Liver (tissue), 9 donors: ENCODE data around the gene TNS4. TPM values are rescaled to one million over a fixed set of nuclear protein-coding genes. Genes with fewer than 3 reads are reported as not detected.

Experiments used
- DNase-seq: peaks from one replicate; pipeline ENCODE4 v3.0.0-alpha.2; 2017; ENCODE audit warnings: low spot score
- H3K27ac ChIP-seq, 2 donors: one replicate each; pipeline ENCODE4 v1.7.0; 2013; ENCODE audit warnings: inconsistent platforms in 2 of 2, low read length in 2 of 2, control low read depth in 1 of 2, low read depth in 1 of 2, mild to moderate bottlenecking in 1 of 2
- H3K27me3 ChIP-seq, 4 donors: one replicate each; pipeline versions ENCODE4 v1.6.1 to v1.7.0; 2013; ENCODE audit warnings: low read length in 3 of 4, inconsistent platforms in 1 of 4, mild to moderate bottlenecking in 1 of 4, moderate library complexity in 1 of 4; ENCODE audit not compliant: control insufficient read depth in 4 of 4, insufficient read depth in 4 of 4
- H3K36me3 ChIP-seq, 4 donors: one replicate each; pipeline versions ENCODE4 v1.6.1 to v1.7.0; 2013; ENCODE audit warnings: low read length in 3 of 4, mild to moderate bottlenecking in 3 of 4, low read depth in 1 of 4, moderate library complexity in 1 of 4; ENCODE audit not compliant: control insufficient read depth in 4 of 4, insufficient read depth in 3 of 4
- H3K4me1 ChIP-seq, 4 donors: one replicate each; pipeline versions ENCODE4 v1.6.1 to v1.7.0; 2013; ENCODE audit warnings: low read length in 3 of 4, mild to moderate bottlenecking in 3 of 4, moderate library complexity in 1 of 4; ENCODE audit not compliant: control insufficient read depth in 4 of 4, insufficient read depth in 4 of 4
- H3K4me3 ChIP-seq, 3 donors: one replicate each; pipeline versions ENCODE4 v1.6.1 to v1.7.0; 2013; ENCODE audit warnings: low read length in 3 of 3, control low read depth in 1 of 3, low read depth in 1 of 3, mild to moderate bottlenecking in 1 of 3
- H3K9ac ChIP-seq, 2 donors: one replicate each; pipeline ENCODE4 v1.7.0; 2013; ENCODE audit warnings: low read length in 2 of 2, mild to moderate bottlenecking in 2 of 2, moderate library complexity in 2 of 2, control low read depth in 1 of 2, low read depth in 1 of 2
- H3K9me3 ChIP-seq, 4 donors: one replicate each; pipeline versions ENCODE4 v1.6.1 to v1.7.0; 2013; ENCODE audit warnings: low read length in 3 of 4; ENCODE audit not compliant: control insufficient read depth in 4 of 4
- EGR1 ChIP-seq, 2 donors: IDR thresholded peaks; 2 replicates each; pipeline ENCODE4 v1.6.1; 2016 to 2018; ENCODE audit warnings: antibody characterized with exemption in 2 of 2, low read depth in 2 of 2
- FOXA2 ChIP-seq: IDR thresholded peaks from 2 replicates; pipeline ENCODE4 v1.6.1; 2016; ENCODE audit warnings: antibody characterized with exemption
- JUND ChIP-seq, 2 donors: IDR thresholded peaks; 2 replicates each; pipeline ENCODE4 v1.6.1; 2016; ENCODE audit warnings: antibody characterized with exemption in 2 of 2
- MAX ChIP-seq: IDR thresholded peaks from 2 replicates; pipeline ENCODE4 v1.6.1; 2016; ENCODE audit warnings: antibody characterized with exemption
- NR2F2 ChIP-seq: IDR thresholded peaks from 2 replicates; pipeline ENCODE4 v1.6.1; 2016; ENCODE audit warnings: antibody characterized with exemption
- RAD21 ChIP-seq, 2 donors: IDR thresholded peaks; 2 replicates each; pipeline ENCODE4 v1.6.1; 2016; ENCODE audit warnings: antibody characterized with exemption in 2 of 2, mild to moderate bottlenecking in 2 of 2
- REST ChIP-seq: IDR thresholded peaks from 2 replicates; pipeline ENCODE4 v1.6.1; 2016; ENCODE audit warnings: antibody characterized with exemption, mild to moderate bottlenecking
- RXRA ChIP-seq, 2 donors: IDR thresholded peaks; 2 replicates each; pipeline ENCODE4 v1.6.1; 2017 to 2018; ENCODE audit warnings: antibody characterized with exemption in 2 of 2, mild to moderate bottlenecking in 1 of 2
- SP1 ChIP-seq: IDR thresholded peaks from 2 replicates; pipeline ENCODE4 v1.6.1; 2018; ENCODE audit warnings: antibody characterized with exemption, mild to moderate bottlenecking
- TAF1 ChIP-seq: conservative IDR thresholded peaks from 2 replicates; pipeline ENCODE4 v1.6.1; 2016; ENCODE audit warnings: antibody characterized with exemption, mild to moderate bottlenecking
- YY1 ChIP-seq: IDR thresholded peaks from 2 replicates; pipeline ENCODE4 v1.6.1; 2016; ENCODE audit warnings: antibody characterized with exemption, mild to moderate bottlenecking
- ZBTB33 ChIP-seq: IDR thresholded peaks from 2 replicates; pipeline ENCODE4 v1.6.1; 2016; ENCODE audit warnings: antibody characterized with exemption
- WGBS: extraction: QIAGEN DNeasy Blood & Tissue Kit; methylation state at CpG from one replicate; pipeline ENCODE4 v1.1.7; 2013; 5-methylcytosine and 5-hydroxymethylcytosine counted together
- polyA plus RNA-seq, 2 donors: library from polyadenylated mRNA; stranded (reverse) in 1 of 2; unstranded in 1 of 2; fragments of 200-250 nt in 1 of 2; fragments of >200 nt in 1 of 2; fragmentation: Nextera tagmentation in 1 of 2; extraction: Ambion mirVana in 1 of 2; gene quantifications; one replicate each; pipeline versions ENCODE4 v1.2.1 to v1.2.3, GENCODE V29; 2013 to 2015
- total RNA-seq, 2 donors: library from RNA; depleted of rRNA; stranded (reverse); fragments of >200 nt; gene quantifications; one replicate each; pipeline ENCODE4 v1.2.3, GENCODE V29; 2014
- TF ChIP-seq, protein P1 (sequence below): fragments of 150-350 bp; IDR thresholded peaks from 2 replicates; pipeline ENCODE4 v1.5.1; 2017; ENCODE audit warnings: improper control_type of control experiment, low read depth, low read length; ENCODE audit not compliant: missing input control
- donor health status: healthy.
- donor health status: healthy.
- donor health status: healthy.
- donor health status: healthy.
- donor health status: healthy.

The TNS4 gene
- total and polyA plus RNA-seq, 4 donors = 0.08 TPM; not detected in 3

DNA sequence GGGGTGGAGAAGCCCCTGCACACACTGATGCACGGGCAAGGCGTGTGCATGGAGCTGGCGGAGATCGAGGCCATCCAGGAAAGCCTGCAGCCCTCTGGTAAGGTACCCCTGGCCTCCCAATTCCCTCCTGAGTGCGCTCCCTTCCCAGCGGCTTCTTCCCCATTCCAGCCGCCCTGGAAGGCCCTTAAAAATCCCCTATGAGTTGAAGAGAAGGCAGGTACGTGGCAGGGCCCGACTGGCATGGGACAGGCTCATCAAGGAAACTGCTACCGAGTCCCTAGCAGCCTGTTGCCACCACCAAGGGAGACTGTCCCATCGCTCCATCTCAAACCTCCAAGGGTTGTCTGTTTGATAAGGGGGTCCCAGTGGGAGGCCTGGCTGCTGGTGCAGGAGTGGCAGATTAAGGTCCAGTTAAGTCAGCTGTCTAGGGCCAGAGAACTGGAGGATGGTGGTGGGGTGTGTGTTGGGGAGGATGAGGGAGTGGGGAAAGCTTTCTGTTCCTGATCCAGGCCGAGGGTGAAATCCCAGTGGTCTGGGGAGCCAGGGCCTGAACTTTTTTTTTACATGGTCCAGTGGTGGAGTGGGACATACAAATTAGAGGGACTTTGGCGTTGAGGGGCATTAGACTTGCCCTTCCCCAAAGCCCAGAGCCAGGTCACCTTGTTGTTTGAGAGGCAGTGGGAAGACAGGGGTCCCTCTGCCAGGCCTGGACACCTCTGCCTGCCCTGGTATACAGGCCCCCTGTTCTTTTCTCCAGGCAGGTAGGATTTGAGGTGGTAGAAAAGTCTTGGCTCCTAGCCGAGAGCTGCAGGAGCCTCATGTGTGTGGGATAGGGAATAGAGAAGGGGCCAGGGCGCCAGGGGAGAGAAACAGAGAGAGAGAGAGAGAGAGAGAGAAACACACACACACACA is 57.2 kb downstream of the TNS4 start:
- H3K4me3 ChIP-seq = peak overlapping the region; percentile 73 to 91 (median 87)
- no peaks in the 10 kb centered on the region for H3K27me3 ChIP-seq
- H3K4me1 ChIP-seq = peaks cover 7 to 40% (median 31%) of the 10 kb centered on the region in 4 donors
- H3K27ac ChIP-seq = peak overlapping the region; percentile 92 to 97
- peak overlapping the region; percentile 90 to 95 for H3K9ac ChIP-seq
- DNase-seq = no peak
- TF ChIP-seq RXRA (IDR thresholded peaks at IDR 0.05) (no peak), SP1 (peak; percentile 24), ZBTB33 (no peak), JUND (IDR thresholded peaks at IDR 0.05) (peak in 1 of 2 donors; percentile 37), REST (peak; percentile 55), EGR1 (IDR thresholded peaks at IDR 0.05; ENCODE audit: low read depth in 2 of 2) (peak in 1 of 2 donors; percentile 9), TAF1 (no peak), YY1 (no peak), NR2F2 (no peak)
- TF ChIP-seq, protein P1, sequence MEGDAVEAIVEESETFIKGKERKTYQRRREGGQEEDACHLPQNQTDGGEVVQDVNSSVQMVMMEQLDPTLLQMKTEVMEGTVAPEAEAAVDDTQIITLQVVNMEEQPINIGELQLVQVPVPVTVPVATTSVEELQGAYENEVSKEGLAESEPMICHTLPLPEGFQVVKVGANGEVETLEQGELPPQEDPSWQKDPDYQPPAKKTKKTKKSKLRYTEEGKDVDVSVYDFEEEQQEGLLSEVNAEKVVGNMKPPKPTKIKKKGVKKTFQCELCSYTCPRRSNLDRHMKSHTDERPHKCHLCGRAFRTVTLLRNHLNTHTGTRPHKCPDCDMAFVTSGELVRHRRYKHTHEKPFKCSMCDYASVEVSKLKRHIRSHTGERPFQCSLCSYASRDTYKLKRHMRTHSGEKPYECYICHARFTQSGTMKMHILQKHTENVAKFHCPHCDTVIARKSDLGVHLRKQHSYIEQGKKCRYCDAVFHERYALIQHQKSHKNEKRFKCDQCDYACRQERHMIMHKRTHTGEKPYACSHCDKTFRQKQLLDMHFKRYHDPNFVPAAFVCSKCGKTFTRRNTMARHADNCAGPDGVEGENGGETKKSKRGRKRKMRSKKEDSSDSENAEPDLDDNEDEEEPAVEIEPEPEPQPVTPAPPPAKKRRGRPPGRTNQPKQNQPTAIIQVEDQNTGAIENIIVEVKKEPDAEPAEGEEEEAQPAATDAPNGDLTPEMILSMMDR = no peak
- WGBS = 5% methylated on average over 15 of the region's 15 CpGs
- no peaks in the 10 kb centered on the region for H3K36me3 ChIP-seq
- no peaks in the 10 kb centered on the region for H3K9me3 ChIP-seq

DNA sequence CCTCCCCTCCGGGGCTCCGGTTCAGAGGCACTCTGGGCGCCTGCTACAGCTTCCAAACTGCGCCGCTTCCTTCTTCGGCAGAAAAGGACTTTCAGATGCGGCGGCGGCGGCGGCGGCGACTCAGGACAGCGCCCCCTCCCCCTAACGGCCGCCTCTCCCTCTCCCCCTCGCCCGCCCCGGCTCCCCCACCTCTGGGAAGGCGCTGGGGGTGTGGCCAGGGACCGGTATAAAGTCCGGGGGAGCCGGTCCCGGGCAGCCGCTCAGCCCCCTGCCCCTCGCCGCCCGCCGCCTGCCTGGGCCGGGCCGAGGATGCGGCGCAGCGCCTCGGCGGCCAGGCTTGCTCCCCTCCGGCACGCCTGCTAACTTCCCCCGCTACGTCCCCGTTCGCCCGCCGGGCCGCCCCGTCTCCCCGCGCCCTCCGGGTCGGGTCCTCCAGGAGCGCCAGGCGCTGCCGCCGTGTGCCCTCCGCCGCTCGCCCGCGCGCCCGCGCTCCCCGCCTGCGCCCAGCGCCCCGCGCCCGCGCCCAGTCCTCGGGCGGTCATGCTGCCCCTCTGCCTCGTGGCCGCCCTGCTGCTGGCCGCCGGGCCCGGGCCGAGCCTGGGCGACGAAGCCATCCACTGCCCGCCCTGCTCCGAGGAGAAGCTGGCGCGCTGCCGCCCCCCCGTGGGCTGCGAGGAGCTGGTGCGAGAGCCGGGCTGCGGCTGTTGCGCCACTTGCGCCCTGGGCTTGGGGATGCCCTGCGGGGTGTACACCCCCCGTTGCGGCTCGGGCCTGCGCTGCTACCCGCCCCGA is 58.0 kb downstream of the TNS4 start, which contains the start of gene IGFBP4:
TSS of gene IGFBP4 (plus strand) at position 255 of the 792 bp plus-strand sequence. CDS start at position 541, 286 bp downstream.
- Histone ChIP-seq H3K27me3 (no peaks in the 10 kb centered on the region), H3K9me3 (no peaks in the 10 kb centered on the region), H3K4me3 (peak within 1 kb of the TSS; percentile 73 to 91 (median 87)), H3K27ac (peak within 1 kb of the TSS; percentile 92 to 97), H3K4me1 (peaks cover 7 to 32% (median 24%) of the 10 kb centered on the region in 4 donors), H3K9ac (peak within 1 kb of the TSS; percentile 90 to 95), H3K36me3 (no peaks in the 10 kb centered on the region)
- TF ChIP-seq RXRA (IDR thresholded peaks at IDR 0.05) (peak in 1 of 2 donors; percentile 4), RAD21 (IDR thresholded peaks at IDR 0.05) (peak in 1 of 2 donors; percentile 33), MAX (no peak), FOXA2 (no peak)
- TF ChIP-seq, protein P1 = peak; percentile 18
- peak; percentile 72 for DNase-seq
- WGBS = under 1% methylated on average over 98 of the region's 98 CpGs
